B cell (primary cell): ENCODE data around the gene LIF. TPM values are rescaled to one million over a fixed set of nuclear protein-coding genes. Genes with fewer than 3 reads are reported as not detected.
"Not testable (repeated sequence)": the region's sequence is repeated elsewhere in the genome, so short reads cannot be mapped to it uniquely, and the experiment has no call there.

Source experiments
- ATAC-seq: fragments of 200-7000 bp; cut with Tn5 transposase; one replicate; pipeline ENCODE4 v1.10.0; 2021; ENCODE audit warnings: low read depth, mild to moderate bottlenecking, moderate number of reproducible peaks, moderate library complexity
- CTCF ChIA-PET: fragments of 350-600 bp; sonication (Branson Sonifier 250); formaldehyde crosslinking; loops from one replicate; lab custom pipeline; 2021; ENCODE audit warnings: antibody characterized with exemption, inconsistent platforms; lab: Charles Lee
- POLR2A ChIA-PET: fragments of 350-600 bp; sonication (Branson Sonifier 250); formaldehyde crosslinking; loops from one replicate; lab custom pipeline; 2021; ENCODE audit warnings: antibody characterized with exemption; lab: Charles Lee
- DNase-seq: peaks from one replicate; pipeline ENCODE4 v3.0.0; 2013
- H2AFZ ChIP-seq: 2 replicates; pipeline ENCODE4 v1.6.1; 2012; ENCODE audit warnings: mild to moderate bottlenecking, low read depth, low read length; ENCODE audit not compliant: insufficient read depth, poor library complexity, severe bottlenecking
- H3K27ac ChIP-seq, 2 donors: 1 replicate in 1 of 2; 2 replicates in 1 of 2; pipeline ENCODE4 v1.5.1; 2012 to 2013; ENCODE audit warnings: low read length in 2 of 2, mild to moderate bottlenecking in 2 of 2, moderate library complexity in 1 of 2
- H3K27me3 ChIP-seq, 4 experiments: fragments of 200-600 bp in 1 of 4; sonication (generic) in 1 of 4; replicated peaks in 1 of 4; 1 replicate in 2 of 4; 2 replicates in 2 of 4; pipeline versions ENCODE4 v1.6.1 to v1.7.0; 2013 to 2016; ENCODE audit warnings: low read length in 3 of 4, mild to moderate bottlenecking in 2 of 4, mixed read lengths in 1 of 4, moderate library complexity in 1 of 4; ENCODE audit not compliant: insufficient read depth in 4 of 4, control insufficient read depth in 3 of 4; ENCODE audit errors: control extremely low read depth in 1 of 4
- H3K36me3 ChIP-seq, 2 experiments: replicated peaks in 1 of 2; 1 replicate in 1 of 2; 2 replicates in 1 of 2; pipeline versions ENCODE4 v1.6.1 to v1.7.1; 2013; ENCODE audit warnings: low read length in 1 of 2; ENCODE audit not compliant: insufficient read depth in 2 of 2, control insufficient read depth in 1 of 2; ENCODE audit errors: control extremely low read depth in 1 of 2, extremely low read depth in 1 of 2
- H3K4me1 ChIP-seq, 2 donors: fragments of 200-600 bp in 1 of 2; sonication (generic) in 1 of 2; 1 replicate in 1 of 2; 2 replicates in 1 of 2; pipeline versions ENCODE4 v1.5.1 to v1.6.1; 2013 to 2017; ENCODE audit warnings: low read length in 2 of 2; ENCODE audit not compliant: control insufficient read depth in 2 of 2, insufficient read depth in 2 of 2
- H3K4me2 ChIP-seq: replicated peaks from 2 replicates; pipeline ENCODE3; 2012; ENCODE audit warnings: mild to moderate bottlenecking, low read depth, low read length; ENCODE audit not compliant: poor library complexity, severe bottlenecking
- H3K4me3 ChIP-seq, 5 experiments: fragments of 200-600 bp in 1 of 5; sonication (generic) in 1 of 5; 1 replicate in 3 of 5; 2 replicates in 2 of 5; pipeline versions ENCODE4 v1.5.1 to v1.7.0; 2011 to 2016; ENCODE audit warnings: low read length in 4 of 5, mild to moderate bottlenecking in 4 of 5, low read depth in 2 of 5, control low read depth in 1 of 5, moderate library complexity in 1 of 5; ENCODE audit not compliant: insufficient read depth in 1 of 5; ENCODE audit errors: control extremely low read depth in 1 of 5, extremely low read depth in 1 of 5
- H3K79me2 ChIP-seq: fragments of 200-600 bp; sonication (generic); one replicate; pipeline ENCODE4 v1.6.0; 2016; ENCODE audit warnings: low read length; ENCODE audit not compliant: control insufficient read depth, insufficient read depth
- H3K9ac ChIP-seq: fragments of 200-600 bp; sonication (generic); 2 replicates; pipeline ENCODE4 v1.6.1; 2017; ENCODE audit warnings: mild to moderate bottlenecking, low read length, moderate library complexity
- H3K9me3 ChIP-seq, 3 donors: one replicate each; pipeline versions ENCODE4 v1.6.1 to v1.7.1; 2013; ENCODE audit warnings: low read length in 2 of 3; ENCODE audit not compliant: control insufficient read depth in 2 of 3, insufficient read depth in 1 of 3; ENCODE audit errors: control extremely low read depth in 1 of 3
- H4K20me1 ChIP-seq: 2 replicates; pipeline ENCODE4 v1.6.0; 2012; ENCODE audit warnings: mild to moderate bottlenecking, low read length; ENCODE audit not compliant: insufficient read depth, control insufficient read depth, poor library complexity, severe bottlenecking
- H3K27ac Mint-ChIP-seq: one replicate; pipeline ENCODE4 v1.8.0; 2021; ENCODE audit warnings: mixed read lengths
- H3K27me3 Mint-ChIP-seq: one replicate; pipeline ENCODE4 v1.8.0; 2021; ENCODE audit warnings: mixed read lengths
- H3K4me1 Mint-ChIP-seq: one replicate; pipeline ENCODE4 v1.8.0; 2021; ENCODE audit warnings: mixed read lengths
- H3K4me3 Mint-ChIP-seq: one replicate; pipeline ENCODE4 v1.8.0; 2021; ENCODE audit warnings: mixed read lengths
- H3K9me3 Mint-ChIP-seq: one replicate; pipeline ENCODE4 v1.8.0; 2022; ENCODE audit warnings: mixed read lengths; ENCODE audit not compliant: insufficient read depth
- EZH2 ChIP-seq: IDR thresholded peaks from 2 replicates; pipeline ENCODE4 v1.6.1; 2012; ENCODE audit warnings: borderline replicate concordance, low read depth, mild to moderate bottlenecking, moderate library complexity, low read length; ENCODE audit not compliant: insufficient read depth, poor library complexity, severe bottlenecking
- WGBS: methylation state at CpG from one replicate; pipeline ENCODE4 v1.1.5; 2013; ENCODE audit warnings: missing lambda C conversion rate; ENCODE audit not compliant: insufficient coverage; 5-methylcytosine and 5-hydroxymethylcytosine counted together
- intact Hi-C: fragments of 100-400 bp; cut with micrococcal nuclease; formaldehyde crosslinking; loops from one replicate; pipeline ENCODE4 v1.10.0; 2022
- polyA plus RNA-seq: library from polyadenylated mRNA; depleted of rRNA; stranded (reverse); fragments of >200 nt; gene quantifications from 2 replicates; pipeline ENCODE4 v1.2.3, GENCODE V29; 2012
- total RNA-seq, 2 donors: library from RNA; stranded (reverse); fragments of 120-200 nt in 1 of 2; gene quantifications; 1 replicate in 1 of 2; 2 replicates in 1 of 2; pipeline versions ENCODE4 v1.2.3 to v1.2.4, GENCODE V29; 2013 to 2022
- TF ChIP-seq, protein P1 (sequence below): fragments of 200-600 bp; IDR thresholded peaks from one replicate; pipeline ENCODE4 v1.8.0; 2022; ENCODE audit warnings: antibody characterized with exemption, mild to moderate bottlenecking

LIF gene
- total and polyA plus RNA-seq, 2 donors (not counting 1 experiment from before 2014, with no cell fraction given), result 0.47 TPM; not detected in 1

DNA sequence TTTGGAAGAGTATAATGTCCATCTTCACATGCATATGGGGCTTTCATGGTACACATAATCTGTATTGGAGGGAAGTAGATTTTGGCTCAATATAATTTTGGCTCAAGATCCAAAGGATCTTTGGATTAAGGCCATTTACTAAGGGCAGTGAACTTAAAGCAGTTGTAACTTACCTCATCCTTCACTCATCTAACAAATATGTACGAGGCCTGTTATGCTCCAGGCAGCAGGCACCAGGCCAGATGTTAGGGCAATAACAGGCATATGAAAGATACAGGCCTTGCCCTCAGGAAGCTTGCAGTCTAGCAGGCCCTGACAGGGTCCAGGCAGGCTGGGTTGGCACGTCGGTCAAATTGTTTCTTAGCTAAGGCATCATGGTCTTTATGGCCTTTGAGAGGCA is 44.6 kb downstream of the LIF start:
- no peak overlapping the region for H2AFZ ChIP-seq
- H3K9me3 ChIP-seq, result no peaks in the 10 kb centered on the region
- no peak overlapping the region for H3K9ac ChIP-seq
- intact Hi-C loops, result no loop called here
- H4K20me1 ChIP-seq, result no peaks in the 10 kb centered on the region
- no peak overlapping the region for H3K27ac ChIP-seq
- TF ChIP-seq, protein P1, sequence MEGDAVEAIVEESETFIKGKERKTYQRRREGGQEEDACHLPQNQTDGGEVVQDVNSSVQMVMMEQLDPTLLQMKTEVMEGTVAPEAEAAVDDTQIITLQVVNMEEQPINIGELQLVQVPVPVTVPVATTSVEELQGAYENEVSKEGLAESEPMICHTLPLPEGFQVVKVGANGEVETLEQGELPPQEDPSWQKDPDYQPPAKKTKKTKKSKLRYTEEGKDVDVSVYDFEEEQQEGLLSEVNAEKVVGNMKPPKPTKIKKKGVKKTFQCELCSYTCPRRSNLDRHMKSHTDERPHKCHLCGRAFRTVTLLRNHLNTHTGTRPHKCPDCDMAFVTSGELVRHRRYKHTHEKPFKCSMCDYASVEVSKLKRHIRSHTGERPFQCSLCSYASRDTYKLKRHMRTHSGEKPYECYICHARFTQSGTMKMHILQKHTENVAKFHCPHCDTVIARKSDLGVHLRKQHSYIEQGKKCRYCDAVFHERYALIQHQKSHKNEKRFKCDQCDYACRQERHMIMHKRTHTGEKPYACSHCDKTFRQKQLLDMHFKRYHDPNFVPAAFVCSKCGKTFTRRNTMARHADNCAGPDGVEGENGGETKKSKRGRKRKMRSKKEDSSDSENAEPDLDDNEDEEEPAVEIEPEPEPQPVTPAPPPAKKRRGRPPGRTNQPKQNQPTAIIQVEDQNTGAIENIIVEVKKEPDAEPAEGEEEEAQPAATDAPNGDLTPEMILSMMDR, result no peak
- no peak for TF ChIP-seq EZH2
- H3K4me2 ChIP-seq, result no peak overlapping the region
- peaks cover 3% of the 10 kb centered on the region for H3K4me1 Mint-ChIP-seq
- H3K4me3 Mint-ChIP-seq, result no peak overlapping the region
- no peaks in the 10 kb centered on the region for H3K79me2 ChIP-seq
- WGBS, result 89% methylated on average over 3 of the region's 3 CpGs
- H3K4me3 ChIP-seq, result no peak overlapping the region
- ChIA-PET POLR2A (no interaction called here), CTCF (no interaction called here)
- H3K27me3 Mint-ChIP-seq, result no peaks in the 10 kb centered on the region
- H3K27me3 ChIP-seq, result no peaks in the 10 kb centered on the region
- H3K36me3 ChIP-seq, result no peaks in the 10 kb centered on the region
- H3K27ac Mint-ChIP-seq, result no peak overlapping the region
- peaks cover under 1 to 1% of the 10 kb centered on the region in 2 donors for H3K4me1 ChIP-seq
- H3K9me3 Mint-ChIP-seq, result no peaks in the 10 kb centered on the region
- no peak for ATAC-seq
- DNase-seq, result no peak

DNA sequence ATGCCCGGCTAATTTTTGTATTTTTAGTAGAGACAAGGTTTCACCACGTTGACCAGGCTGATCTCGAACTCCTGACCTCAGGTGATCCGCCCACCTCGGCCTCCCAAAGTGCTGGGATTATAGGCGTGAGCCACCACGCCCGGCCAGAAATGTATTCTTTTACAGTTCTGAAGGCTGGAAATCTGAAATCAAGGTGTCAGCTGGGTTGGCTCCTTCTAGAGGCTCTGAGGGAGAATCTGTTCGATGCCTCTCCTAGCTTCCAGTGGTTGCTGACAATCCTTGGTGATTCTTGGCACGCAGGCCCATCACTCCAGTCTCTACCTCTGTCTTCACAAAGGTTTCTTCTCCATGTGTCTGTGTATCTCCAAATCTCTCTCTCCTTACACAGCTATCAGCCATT is 45.7 kb downstream of the LIF start:
- H3K79me2 ChIP-seq, result not testable (repeated sequence)

More for the DNA sequence above, 45.7 kb downstream of the LIF start:
- H3K9me3 Mint-ChIP-seq, H4K20me1 ChIP-seq, CTCF ChIA-PET, intact Hi-C loops, H3K4me3 ChIP-seq, H3K4me3 Mint-ChIP-seq, H3K9ac ChIP-seq, H2AFZ ChIP-seq, H3K27ac ChIP-seq, H3K27me3 ChIP-seq, H3K4me2 ChIP-seq, H3K36me3 ChIP-seq, H3K27me3 Mint-ChIP-seq, ATAC-seq, H3K9me3 ChIP-seq, DNase-seq, H3K27ac Mint-ChIP-seq, POLR2A ChIA-PET: not testable (repeated sequence)
- peaks cover 11 to 12% of the 10 kb centered on the region in 2 donors for H3K4me1 ChIP-seq
- peaks cover 13% of the 10 kb centered on the region for H3K4me1 Mint-ChIP-seq
- 96% methylated on average over 10 of the region's 10 CpGs for WGBS
